ENCODE measurements around the gene ALOX15.
"Not testable (repeated sequence)": the region's sequence is repeated elsewhere in the genome, so short reads cannot be mapped to it uniquely, and the experiment has no call there.

Gene ALOX15

DNA sequence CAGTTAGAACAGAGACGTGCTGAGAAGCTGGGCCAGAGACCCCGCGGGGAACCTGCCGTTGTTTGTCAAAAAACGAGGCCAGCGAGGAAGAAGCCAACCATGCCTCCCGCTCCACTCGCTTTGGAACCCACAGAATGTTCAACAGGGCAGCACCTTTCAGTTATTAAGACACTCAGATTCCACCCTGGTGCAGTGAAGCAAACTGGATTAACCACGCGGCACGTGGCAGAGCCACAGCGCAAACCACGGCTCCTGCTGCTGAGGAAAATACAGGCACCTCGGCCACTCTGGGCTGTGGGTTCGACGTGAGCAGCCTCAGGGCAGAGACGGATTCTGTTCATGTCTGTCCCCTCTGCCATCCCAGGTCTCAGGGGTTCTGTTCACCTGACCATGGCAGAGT, 24.4 kb downstream of the ALOX15 start:
- no peak for DNase-seq

DNA sequence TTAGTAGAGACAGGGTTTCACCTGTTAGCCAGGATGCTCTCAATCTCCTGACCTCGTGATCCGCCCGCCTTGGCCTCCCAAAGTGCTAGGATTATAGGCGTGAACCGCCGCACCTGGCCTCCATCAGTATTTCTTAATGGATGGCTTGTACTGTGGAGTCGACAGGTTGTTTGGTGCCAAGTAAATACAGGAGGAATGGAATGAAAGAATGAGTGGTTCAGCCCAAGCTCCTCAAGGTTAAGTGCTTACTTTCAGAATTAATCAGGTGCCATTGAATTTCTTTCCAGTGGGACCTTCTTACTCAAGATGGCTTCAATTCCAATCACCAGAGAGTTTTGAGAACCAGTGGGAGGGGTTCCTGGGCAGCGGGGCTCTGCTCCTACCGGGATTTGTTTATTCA, 25.0 kb downstream of the ALOX15 start:
- DNase-seq: no peak

GRCh38 chr17:4610656-4611055, 30.8 kb downstream of the ALOX15 start:
- DNase-seq: no peak

DNA sequence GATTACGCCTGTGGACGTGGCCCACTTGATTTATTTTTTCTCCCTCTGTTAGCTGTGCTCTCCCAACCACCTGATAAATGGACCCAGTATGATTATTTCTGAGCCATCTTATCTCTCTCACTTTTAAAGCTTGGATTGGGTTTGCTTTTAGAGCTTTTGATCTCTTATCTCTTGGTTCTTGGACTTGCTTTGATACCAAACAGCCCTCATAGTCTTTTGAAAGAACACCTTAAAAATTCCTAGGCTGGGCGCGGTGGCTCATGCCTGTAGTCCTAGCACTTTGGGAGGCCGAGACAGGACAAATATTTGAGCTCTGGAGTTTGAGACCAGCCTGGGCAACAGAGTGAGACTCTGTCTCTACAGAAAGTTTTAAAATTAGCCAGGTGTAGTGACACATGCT, 31.3 kb downstream of the ALOX15 start:
- DNase-seq: no peak

- DNase-seq: no peak
These were observed 31.7 kb downstream of the ALOX15 start for GRCh38 chr17:4609761-4610160.

- DNase-seq: no peak
These were observed 33.7 kb downstream of the ALOX15 start for GRCh38 chr17:4607773-4608187.

GRCh38 chr17:4607261-4607741, 34.2 kb downstream of the ALOX15 start:
- no peak for DNase-seq

GRCh38 chr17:4605826-4606225, 35.7 kb downstream of the ALOX15 start:
- DNase-seq: no peak

DNA sequence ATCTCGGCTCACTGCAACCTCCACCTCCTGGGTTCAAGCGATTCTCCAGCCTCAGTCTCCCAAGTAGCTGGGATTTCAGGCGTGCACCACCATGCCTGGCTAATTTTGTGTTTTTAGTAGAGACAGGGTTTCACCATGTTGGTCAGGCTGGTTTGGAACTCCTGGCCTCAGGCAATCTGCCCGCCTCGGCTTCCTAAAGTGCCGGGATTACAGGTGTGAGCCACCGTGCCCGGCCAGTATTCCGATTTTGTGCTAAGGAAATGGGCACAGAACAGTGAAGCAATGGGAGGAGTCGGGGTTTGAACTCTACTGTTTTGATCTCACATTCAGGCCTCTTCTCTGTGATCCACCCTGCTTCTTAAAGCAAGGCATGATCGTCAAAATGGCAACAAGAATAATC, 36.7 kb downstream of the ALOX15 start:
- not testable (repeated sequence) for DNase-seq

DNA sequence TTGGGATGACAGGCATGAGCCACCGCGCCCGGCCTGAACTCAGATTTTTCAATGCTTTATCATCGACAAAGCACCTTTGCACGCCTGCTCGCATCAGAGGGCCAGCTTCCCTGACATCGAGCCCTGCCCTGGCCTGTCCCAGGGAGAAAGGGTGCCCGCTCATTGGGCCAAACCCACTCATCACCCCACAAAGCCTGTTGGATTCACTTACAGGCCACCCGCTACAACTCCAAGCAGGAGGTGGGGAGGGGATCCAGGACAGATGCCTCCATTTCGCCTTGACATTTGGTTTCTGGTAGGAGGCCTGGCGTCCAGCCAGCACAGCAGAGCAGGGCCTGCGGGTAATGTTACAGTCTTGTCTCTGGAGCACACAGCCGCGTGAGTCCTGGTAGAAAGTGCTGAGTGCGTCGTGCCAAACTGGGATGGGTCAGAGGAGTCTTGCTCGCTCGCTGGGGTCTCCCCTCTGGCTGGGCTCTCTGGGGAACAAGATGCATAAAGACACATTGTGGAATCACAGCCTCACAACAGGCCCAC, 37.3 kb downstream of the ALOX15 start:
- DNase-seq: no peak

GRCh38 chr17:4602041-4602440, 39.4 kb downstream of the ALOX15 start:
- no peak for DNase-seq

GRCh38 chr17:4601326-4601725, 40.2 kb downstream of the ALOX15 start:
- DNase-seq: no peak

- DNase-seq: no peak
These were observed 40.9 kb downstream of the ALOX15 start for GRCh38 chr17:4600563-4600962.

DNA sequence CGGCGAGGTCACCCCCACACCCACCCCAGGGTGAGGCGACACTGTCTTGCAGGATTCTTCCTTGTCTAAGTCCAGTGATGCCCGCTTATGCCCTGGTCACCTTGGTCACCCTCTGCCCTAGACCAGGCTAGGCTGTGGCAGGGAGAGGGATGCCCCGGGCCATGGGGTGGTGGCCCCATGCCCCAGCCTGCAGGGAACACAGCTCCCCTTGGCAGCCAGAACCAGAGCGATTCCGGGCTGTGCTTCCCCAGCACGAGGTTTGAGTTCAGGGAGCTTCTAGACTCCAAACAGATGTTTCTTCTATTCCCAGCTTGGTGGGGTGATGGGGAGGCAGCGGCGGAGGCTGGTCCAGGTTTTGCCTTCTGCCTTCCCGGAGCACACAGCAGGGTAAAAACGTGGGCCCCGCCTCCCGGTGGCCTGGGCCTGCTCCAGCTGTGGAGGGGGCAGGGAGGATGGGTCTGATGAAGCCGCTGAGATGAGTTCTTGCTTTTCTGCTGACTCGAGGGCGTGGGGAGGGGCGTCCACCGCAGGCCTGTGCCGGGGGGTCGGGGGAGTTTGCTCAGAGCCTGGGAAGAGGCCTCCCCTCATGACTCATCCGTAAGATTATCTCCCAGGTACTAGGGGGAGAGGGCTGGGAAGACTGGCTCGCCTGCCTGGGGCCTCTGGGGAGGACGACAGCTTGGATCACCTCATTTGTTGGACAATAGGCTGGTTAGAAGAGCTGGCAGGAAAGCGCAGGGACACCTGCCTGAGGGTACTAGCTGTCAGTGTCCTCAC, 41.8 kb downstream of the ALOX15 start:
- DNase-seq: no peak

DNA sequence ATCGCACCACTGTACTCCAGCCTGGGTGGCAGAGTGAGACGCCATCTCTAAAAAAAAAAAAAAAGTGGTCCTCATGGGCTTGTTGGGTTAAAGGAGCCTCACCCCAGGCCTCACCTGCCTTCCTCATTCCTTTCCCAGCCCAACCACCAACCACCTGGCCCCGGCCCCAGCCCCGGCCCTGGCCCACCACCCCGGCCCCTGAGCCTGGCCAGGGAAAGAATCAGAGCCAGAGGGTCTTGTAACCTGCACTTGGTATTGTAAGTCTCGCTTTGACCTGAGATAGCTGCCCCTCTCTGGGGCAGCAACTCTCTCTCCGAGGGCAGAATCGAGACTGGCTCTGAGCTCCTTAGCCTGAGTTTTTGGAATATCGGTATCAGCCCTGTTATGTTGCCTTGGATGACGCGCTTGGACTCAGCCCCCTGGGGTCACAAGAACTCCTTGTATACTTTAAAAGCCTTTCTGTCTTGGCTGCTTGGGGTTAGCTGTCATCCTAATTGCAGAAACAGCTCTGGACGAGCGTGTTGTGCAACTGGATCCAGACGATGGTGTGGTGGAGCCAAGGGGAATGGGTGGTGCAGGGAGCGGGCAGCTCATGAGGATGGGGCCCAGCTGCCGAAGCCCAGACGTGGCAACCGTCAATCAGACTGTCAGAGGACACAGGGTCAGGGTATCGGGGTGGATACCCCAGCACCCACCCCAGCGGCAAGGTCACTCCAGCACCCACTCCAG, 42.5 kb downstream of the ALOX15 start:
- no peak for DNase-seq

DNA sequence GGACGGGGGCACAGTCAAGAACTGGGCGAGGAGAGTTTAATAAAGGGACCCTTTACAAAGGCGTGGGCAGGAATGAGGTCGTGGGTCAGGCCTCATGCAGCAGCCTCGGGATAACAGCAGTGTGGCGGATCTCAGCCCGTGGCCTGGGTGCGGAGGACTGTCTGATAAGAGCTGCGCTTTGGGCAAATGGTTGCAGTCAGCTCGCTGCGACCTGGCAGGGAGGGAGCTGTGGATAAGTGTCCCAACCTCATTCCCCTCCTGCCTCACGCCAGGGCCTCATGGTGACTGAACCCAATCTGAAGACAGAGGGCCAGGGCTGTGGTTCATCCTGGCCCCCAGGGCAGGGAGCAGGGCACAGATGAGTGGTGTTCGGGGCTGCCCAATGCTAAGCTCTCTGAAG, 43.5 kb downstream of the ALOX15 start:
- no peak for DNase-seq

- DNase-seq: no peak
These were observed 44.7 kb downstream of the ALOX15 start for GRCh38 chr17:4596636-4597380.

GRCh38 chr17:4595685-4596342, 45.7 kb downstream of the ALOX15 start:
- not testable (repeated sequence) for DNase-seq

DNA sequence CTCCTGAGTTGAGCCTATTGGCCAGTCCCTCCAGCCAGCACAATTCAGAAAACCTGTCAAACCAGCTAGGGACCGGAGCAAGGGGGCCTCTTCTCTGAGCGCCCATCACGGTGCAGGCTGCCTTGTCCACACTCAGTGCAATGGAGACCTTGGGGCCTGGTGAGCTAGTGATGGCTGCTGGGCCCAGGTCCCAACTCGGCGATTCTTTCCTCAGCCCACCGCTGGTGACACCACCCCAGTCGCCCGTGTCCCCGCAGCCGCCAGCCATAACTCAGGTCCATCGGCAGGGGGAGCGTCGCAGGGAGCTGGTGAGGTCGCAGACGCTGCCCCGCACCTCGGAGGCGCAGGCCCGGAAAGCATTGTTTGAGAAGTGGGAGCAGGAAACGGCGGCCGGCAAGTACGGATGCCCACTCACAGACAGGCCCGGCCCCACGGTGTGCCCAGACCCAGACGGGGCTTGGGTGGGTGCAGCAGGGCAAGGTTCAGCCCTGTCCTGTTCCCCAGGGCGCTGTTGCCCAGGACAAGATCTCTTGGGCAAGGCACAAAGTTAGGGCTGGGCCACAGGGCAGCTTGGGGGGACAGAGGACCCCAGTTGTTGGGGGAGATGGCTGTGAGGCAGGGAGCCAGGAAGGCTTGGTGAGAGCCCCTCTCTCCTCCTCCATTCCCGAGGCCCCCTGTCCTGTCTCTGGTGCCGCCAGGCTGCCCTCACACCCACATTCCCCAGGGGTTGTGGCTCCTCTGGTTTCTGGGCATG, 46.4 kb downstream of the ALOX15 start:
- peak; percentile 17 to 21 for DNase-seq

DNA sequence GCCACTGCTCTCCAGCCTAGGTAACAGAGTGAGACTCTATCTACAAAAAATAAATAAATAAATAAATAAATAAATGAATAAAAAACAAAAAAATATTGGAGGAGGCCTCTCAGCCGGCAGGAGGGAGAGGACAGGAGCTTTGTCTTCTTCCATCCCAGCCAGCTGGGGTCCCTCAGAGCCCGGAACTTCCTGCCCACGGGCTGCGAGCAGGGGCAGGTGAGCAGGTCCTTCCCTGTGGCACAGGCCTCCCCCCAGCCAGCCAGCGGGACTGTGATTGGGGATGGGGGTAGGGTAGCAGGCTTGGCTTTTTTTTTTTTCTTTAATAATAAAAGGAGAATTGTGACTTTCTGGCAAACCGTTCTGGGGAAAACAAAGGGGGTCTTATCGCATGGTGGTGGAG, 47.1 kb downstream of the ALOX15 start:
- no peak for DNase-seq

GRCh38 chr17:4593021-4593421, 48.5 kb downstream of the ALOX15 start:
- no peak for DNase-seq
